HUDEP-2 (cell line): Measurements from ENCODE around the gene ZNF318.
"Not testable (repeated sequence)": the region's sequence is repeated elsewhere in the genome, so short reads cannot be mapped to it uniquely, and the experiment has no call there.

Experiments
- DNase-seq, 76 experiments: peaks; one replicate each; lab custom pipeline; 2025; ENCODE audit not compliant: unreplicated experiment in 76 of 76; lab: John Stamatoyannopoulos, UW

Gene ZNF318

DNA sequence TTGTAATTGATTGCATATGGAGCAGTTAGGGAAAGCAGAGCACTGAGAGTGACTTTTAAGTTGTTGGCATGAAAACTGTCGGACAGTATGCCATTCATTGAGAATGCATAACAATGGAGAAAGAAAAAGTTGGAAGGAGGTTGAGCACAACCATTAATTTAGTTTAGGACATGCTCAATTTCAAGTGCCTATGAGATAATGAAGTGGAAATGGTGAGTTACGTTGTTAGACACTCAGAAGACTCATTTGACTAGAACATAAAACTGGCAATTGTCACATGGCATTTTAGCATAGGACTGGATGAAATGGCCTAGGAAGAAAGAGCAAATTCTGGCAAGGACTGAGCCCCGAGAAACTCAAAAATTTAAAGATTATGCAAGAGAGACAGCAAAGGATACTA, 22.0 kb downstream of the ZNF318 start:
- no peak for DNase-seq

GRCh38 chr6:43347021-43347420, 22.4 kb downstream of the ZNF318 start:
- DNase-seq, result no peak

DNA sequence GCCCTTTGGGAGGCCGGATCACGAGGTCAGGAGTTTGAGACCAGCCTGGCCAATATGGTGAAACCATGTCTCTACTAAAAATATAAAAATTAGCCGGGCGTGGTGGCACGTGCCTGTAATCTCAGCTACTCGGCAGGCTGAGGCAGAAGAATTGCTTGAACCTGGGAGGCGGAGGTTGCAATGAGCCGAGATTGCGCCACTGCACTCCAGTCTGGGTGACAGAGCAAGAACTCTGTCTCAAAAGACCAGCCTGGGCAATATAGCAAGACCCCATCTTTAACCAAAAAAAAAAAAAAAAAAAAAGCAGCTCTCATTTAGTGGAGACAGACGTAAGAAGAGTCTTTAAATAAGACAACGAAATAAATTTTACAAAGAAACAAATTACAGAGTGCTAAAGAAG, 23.2 kb downstream of the ZNF318 start:
- not testable (repeated sequence) for DNase-seq

- no peak for DNase-seq
Measured at GRCh38 chr6:43339168-43339567, 30.3 kb downstream of the ZNF318 start.

DNA sequence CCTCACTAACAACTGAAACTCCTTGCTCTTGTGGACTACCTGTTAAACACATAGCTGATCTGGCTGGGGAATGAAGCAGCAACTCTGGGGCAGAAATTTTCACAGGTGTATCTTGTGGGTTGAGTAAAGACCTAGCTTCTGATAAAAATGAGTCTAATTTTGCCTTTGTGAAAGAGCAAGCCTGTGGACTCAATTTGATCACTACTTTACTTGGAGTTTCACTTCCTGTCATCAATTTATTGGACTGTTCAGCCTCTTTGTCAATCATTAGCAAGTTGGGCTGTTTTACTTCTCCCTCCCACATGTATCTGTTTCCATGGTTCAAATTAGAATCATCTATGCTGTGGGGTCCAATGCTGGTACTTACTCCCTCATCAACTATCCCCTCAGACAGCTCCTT, 31.2 kb downstream of the ZNF318 start:
- no peak for DNase-seq

DNA sequence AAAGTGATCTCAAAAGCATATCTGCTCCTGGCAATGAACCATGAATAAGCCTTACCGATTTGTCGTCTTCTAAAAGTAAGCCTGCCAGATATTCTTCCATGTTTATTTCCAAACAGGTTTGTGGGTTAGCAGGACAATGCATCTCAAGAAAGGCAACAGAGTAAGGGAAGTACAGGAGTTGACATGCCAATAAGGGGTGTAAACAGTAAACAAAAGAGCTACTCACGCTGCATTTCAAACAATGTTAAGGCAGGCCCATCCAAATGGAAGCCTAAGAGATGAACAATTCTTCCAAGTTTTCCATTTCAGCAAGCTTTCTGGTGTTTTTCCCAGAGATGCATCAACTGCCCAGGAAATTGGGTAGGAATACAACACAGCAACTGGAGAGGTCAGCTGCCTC, 33.1 kb downstream of the ZNF318 start:
- DNase-seq, result no peak

DNA sequence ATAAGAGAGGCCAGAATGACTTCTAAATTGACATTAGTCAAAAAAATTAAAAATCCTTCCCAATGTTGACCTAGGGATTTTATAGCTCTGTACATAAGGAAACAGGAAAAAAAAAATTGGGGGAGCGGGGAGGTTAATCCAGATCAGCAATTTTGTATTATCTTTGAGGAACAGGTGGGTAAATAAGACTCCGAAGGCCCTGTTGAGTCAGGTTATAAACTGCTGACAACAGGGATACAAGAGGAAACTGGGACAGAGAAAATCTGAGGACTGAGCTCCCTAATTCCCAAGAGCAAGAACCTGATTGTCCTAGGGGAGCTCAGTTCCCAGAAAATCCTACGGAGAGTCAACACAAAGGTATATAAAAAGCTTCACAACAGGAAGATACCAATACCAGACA, 34.0 kb downstream of the ZNF318 start:
- DNase-seq, result no peak

GRCh38 chr6:43334466-43335095, 34.9 kb downstream of the ZNF318 start:
- DNase-seq, result peak in 21 of 76 experiments; percentile 5 to 56 (median 36)

DNA sequence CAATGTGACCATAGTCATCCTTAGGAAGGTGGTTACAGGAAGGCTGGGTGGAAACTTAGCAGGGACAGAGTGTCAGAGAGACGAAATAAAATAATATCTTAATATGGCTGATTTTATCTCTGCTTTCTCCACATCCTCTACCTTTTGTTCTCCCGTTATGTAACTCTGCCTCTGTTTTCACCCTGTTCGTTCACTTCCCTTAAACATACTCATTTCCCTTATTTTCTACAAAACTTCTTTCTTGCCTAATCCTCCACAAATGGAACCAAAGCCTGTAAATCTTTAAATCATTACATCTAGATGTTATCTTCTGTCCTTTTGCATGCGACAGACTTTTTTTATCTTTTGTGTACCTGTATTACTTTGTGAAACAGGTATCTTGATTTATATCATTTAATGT, 37.6 kb downstream of the ZNF318 start:
- DNase-seq, result no peak

DNA sequence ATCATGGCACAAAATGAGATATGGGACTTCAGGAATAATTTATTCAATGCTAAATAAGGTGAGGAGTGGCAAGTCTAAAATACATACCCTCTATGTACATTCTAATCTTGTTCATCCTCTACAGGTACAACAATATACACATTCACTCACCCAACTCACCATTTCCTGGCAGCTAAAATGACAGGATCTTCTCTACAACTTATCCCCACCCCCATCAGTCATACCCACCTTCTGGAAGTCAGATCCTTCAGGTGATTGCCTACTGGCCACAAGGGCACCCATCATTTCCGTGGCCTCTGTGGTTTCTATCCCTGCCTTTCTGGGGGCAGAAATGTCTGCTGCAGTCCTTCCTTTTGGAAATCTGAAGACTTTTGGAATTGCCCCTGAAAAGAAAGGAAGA, 38.0 kb downstream of the ZNF318 start:
- DNase-seq, result no peak

DNA sequence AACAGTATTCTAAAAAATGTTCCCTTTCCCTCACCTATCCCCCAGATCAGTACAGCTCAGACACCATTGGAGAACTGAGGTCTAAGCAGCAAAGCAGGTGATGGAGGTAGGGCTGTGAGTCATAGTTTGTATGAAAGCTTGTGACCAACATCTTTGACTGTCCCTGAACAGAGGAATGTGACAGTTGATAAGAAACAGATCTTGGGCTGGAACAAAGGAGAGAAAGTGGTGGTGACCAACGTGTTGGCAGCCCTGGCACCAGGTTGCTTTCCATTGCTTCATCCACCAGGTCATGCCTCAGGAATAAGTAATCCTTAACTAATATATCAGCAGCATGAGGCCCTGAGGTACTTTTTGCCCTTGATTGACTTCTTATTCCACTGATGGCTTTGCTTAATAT, 40.9 kb downstream of the ZNF318 start:
- DNase-seq, result peak in 2 of 76 experiments; percentile 19 to 23

GRCh38 chr6:43325876-43326275, 43.6 kb downstream of the ZNF318 start:
- DNase-seq, result no peak

- no peak for DNase-seq
Measured at GRCh38 chr6:43318011-43318410, 51.4 kb downstream of the ZNF318 start.

DNA sequence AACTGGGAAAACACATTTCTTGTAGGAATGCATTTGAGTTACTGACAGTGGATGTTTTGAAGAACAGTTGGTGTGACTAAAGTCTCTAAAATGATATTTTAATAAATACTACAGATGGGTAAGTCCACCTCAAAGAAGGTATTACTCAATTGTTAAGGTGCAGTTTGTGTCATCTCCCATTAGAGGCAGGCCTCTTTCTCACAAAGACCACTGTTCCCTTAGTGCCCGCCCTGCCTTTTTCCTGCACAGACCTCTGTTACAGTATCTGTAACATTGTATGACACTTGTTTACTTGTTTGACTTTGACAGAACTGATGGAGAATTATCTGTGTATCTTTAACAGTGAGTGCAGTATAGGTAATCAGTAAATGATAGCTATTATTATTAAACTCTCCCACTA, 55.6 kb downstream of the ZNF318 start:
- DNase-seq, result no peak

GRCh38 chr6:43311666-43312065, 57.8 kb downstream of the ZNF318 start:
- DNase-seq, result no peak

DNA sequence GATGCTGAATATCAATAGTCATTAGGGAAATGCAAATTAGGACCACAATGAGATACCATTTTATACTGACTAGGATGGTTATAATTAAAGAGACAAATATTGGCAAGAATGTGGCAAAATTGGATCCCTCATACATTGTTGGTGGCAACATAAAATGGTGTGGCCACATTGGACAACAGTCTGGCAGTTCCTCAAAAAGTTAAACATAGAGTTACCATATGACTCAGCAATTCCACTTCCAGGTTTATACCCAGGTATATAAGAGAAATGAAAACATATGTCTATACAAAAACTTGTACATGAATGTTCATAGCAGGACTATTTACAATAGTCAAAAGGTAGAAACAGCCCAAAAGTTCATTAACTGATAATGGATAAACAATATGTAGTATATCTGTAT, 58.8 kb downstream of the ZNF318 start:
- DNase-seq, result peak in 1 of 76 experiments; percentile 17

- DNase-seq, result no peak
Measured at GRCh38 chr6:43310134-43310533, 59.3 kb downstream of the ZNF318 start.

- no peak for DNase-seq
Measured at GRCh38 chr6:43308990-43309477, 60.4 kb downstream of the ZNF318 start.

DNA sequence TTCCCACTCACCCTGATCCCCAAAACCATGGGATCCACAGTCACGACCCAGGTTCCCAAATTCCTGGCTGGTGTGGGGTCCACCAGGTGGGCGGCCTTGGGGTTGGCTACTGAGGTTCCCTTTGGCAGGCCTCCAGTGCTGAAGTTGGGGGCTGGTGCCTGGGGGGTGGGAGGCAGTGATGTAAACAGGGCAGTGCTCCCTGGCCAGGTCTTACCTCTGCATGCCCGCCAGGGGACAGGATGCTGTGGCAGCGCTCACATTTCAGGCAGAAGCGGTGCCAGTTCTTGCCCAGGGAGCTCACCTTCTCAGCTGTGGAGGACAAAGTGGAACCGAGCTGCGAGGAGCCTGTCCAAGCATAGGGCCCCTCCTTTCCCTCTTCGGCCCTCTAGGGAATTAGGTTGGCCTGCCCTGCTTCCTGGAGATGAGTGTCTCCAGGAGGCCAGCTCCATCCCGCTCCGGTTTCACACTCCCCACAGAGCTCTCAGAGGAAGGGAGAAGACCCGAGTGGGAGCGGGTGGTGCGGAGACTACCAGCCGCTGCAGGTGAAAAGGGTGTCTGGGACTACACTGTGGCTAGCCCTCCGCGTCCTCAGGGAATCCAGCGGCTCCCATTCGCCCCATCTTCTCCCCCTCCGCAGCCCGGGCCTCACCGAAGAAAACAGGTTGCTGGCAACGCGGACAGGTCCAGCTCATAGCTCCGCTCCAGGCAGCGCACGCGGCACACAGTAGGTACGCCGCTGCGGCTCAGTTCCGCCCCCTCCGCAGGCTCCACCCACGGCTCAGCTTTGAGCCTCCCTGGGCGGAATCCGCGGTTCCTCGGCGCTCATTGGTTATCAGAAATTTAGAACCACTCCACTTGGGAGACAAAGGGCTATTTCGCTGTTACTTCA, 61.1 kb downstream of the ZNF318 start, which contains the start of gene CRIP3:
TSS of gene CRIP3 (minus strand) at position 726 of the 889 bp plus-strand sequence. CDS start at position 692, 34 bp downstream.
- peak in 33 of 76 experiments; percentile 15 to 61 (median 33) for DNase-seq

DNA sequence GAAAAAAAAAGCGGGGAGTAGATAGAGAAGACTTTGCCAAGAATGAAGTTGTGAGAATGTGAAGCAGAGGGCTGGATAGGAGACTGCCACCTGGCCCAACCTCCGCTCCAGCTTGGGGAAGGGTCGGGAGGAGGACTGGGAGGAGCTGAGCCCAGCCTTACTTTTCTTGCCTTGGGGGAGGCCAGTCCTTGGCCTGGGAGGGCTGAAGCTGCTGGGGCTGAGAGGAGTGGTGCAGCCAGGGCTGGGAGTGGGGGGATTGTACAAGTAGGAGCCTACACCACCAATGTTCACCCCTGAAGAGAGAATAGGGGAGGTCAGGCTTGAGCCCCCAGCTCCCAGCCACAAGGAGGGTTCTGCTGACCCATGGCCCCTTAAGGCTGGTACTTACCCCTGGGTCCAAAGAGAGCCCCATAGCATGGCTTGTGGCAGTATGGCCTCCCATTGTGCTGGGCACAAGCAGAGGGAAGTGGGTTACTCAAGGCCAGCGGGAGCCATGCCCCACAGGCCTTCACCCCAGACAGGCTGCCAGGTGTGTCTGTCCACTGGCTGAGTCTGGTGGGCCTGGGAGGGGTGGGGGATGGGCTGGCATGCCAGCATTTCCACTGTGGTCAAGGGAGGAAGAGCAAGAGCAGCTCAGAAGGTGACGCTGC, 61.9 kb downstream of the ZNF318 start:
- no peak for DNase-seq

DNA sequence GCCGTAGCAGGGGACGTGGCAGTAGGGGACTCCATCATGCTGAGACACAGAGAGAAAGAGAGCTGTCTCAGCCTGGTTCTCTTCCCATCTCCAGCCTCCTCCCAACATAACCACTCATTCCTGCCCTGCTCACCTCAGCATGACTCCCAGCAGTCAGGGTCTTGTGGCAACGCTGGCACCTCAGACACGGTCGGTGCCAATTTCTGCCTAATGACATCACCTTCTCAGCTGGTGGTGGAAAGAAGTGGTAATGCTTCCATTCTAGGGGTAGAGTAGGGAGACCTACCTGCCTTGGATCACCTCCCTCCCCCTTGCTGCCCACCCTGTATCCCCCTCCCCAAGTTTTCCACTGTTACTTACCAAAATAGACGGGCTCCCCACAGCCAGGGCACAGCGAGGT, 63.4 kb downstream of the ZNF318 start:
- DNase-seq, result no peak
